GM21528 (cell line): Measurements from ENCODE around the gene SLC6A4.
"Not testable (repeated sequence)": the region's sequence is repeated elsewhere in the genome, so short reads cannot be mapped to it uniquely, and the experiment has no call there.

Source experiments
- ATAC-seq: cut with Tn5 transposase; IDR thresholded peaks from one replicate; pipeline ENCODE4 v1.9.1; 2021; ENCODE audit warnings: mild to moderate bottlenecking, moderate library complexity; ENCODE audit not compliant: unreplicated experiment, low FRiP score

SLC6A4 gene

GRCh38 chr17:30187573-30187972, 47.9 kb downstream of the SLC6A4 start:
- ATAC-seq = no peak

- ATAC-seq = no peak
Measured at GRCh38 chr17:30186761-30187160, 48.7 kb downstream of the SLC6A4 start.

GRCh38 chr17:30176855-30177254, 58.6 kb downstream of the SLC6A4 start:
- no peak for ATAC-seq

GRCh38 chr17:30174556-30174955, 60.9 kb downstream of the SLC6A4 start:
- ATAC-seq = no peak

GRCh38 chr17:30173649-30174048, 61.8 kb downstream of the SLC6A4 start:
- ATAC-seq = peak; percentile 56

- no peak for ATAC-seq
Measured at GRCh38 chr17:30172560-30172959, 62.9 kb downstream of the SLC6A4 start.

- ATAC-seq = no peak
Measured at GRCh38 chr17:30170415-30170987, 65.0 kb downstream of the SLC6A4 start.

- ATAC-seq = no peak
Measured at GRCh38 chr17:30165960-30166359, 69.5 kb downstream of the SLC6A4 start.

- ATAC-seq = no peak
Measured at GRCh38 chr17:30165147-30165546, 70.3 kb downstream of the SLC6A4 start.

GRCh38 chr17:30164531-30164930, 71.0 kb downstream of the SLC6A4 start:
- no peak for ATAC-seq

- no peak for ATAC-seq
Measured at GRCh38 chr17:30161601-30162000, 73.9 kb downstream of the SLC6A4 start.

- no peak for ATAC-seq
Measured at GRCh38 chr17:30160419-30161172, 74.9 kb downstream of the SLC6A4 start.

- no peak for ATAC-seq
Measured at GRCh38 chr17:30158896-30159625, 76.4 kb downstream of the SLC6A4 start.

- ATAC-seq = no peak
Measured at GRCh38 chr17:30155389-30155788, 80.1 kb downstream of the SLC6A4 start.

GRCh38 chr17:30153463-30153862, 82.0 kb downstream of the SLC6A4 start:
- no peak for ATAC-seq

- ATAC-seq = no peak
Measured at GRCh38 chr17:30151471-30151870, 84.0 kb downstream of the SLC6A4 start.

GRCh38 chr17:30148376-30148775, 87.1 kb downstream of the SLC6A4 start:
- no peak for ATAC-seq

- not testable (repeated sequence) for ATAC-seq
Measured at GRCh38 chr17:30147860-30148259, 87.6 kb downstream of the SLC6A4 start.
